ENCODE data around the gene MED15.

Gene MED15

GRCh38 chr22:20576445-20576816 is 69.0 kb downstream of the MED15 start:
- H3K9ac ChIP-seq (ENCODE audit: low read length), result no peak overlapping the region
- H3K36me3 ChIP-seq (ENCODE audit: control insufficient read depth, insufficient read depth, low read length), result peaks cover 76% of the 10 kb centered on the region
- H3K27ac ChIP-seq (ENCODE audit: low read depth, low read length), result no peak overlapping the region
- H3K4me3 ChIP-seq (ENCODE audit: low read depth, low read length), result no peak overlapping the region
- H3K4me1 ChIP-seq (ENCODE audit: control insufficient read depth, insufficient read depth, low read length), result no peaks in the 10 kb centered on the region
- H3K27me3 ChIP-seq (ENCODE audit: control insufficient read depth, insufficient read depth, low read length), result no peaks in the 10 kb centered on the region
- H3K9me3 ChIP-seq (ENCODE audit: control insufficient read depth, insufficient read depth, low read depth, low read length), result no peaks in the 10 kb centered on the region

- no peak overlapping the region for H3K4me3 ChIP-seq (ENCODE audit: low read depth, low read length)
- peaks cover 72% of the 10 kb centered on the region for H3K36me3 ChIP-seq (ENCODE audit: control insufficient read depth, insufficient read depth, low read length)
- H3K27me3 ChIP-seq (ENCODE audit: control insufficient read depth, insufficient read depth, low read length), result no peaks in the 10 kb centered on the region
- H3K9me3 ChIP-seq (ENCODE audit: control insufficient read depth, insufficient read depth, low read depth, low read length), result no peaks in the 10 kb centered on the region
- H3K4me1 ChIP-seq (ENCODE audit: control insufficient read depth, insufficient read depth, low read length), result no peaks in the 10 kb centered on the region
- no peak overlapping the region for H3K27ac ChIP-seq (ENCODE audit: low read depth, low read length)
- no peak overlapping the region for H3K9ac ChIP-seq (ENCODE audit: low read length)
Measured at GRCh38 chr22:20577045-20577444, 69.6 kb downstream of the MED15 start.

GRCh38 chr22:20577549-20577975 is 70.2 kb downstream of the MED15 start:
- Histone ChIP-seq H3K9me3 (ENCODE audit: control insufficient read depth, insufficient read depth, low read depth, low read length) (no peaks in the 10 kb centered on the region), H3K9ac (ENCODE audit: low read length) (no peak overlapping the region), H3K27ac (ENCODE audit: low read depth, low read length) (no peak overlapping the region), H3K4me1 (ENCODE audit: control insufficient read depth, insufficient read depth, low read length) (no peaks in the 10 kb centered on the region), H3K4me3 (ENCODE audit: low read depth, low read length) (no peak overlapping the region), H3K27me3 (ENCODE audit: control insufficient read depth, insufficient read depth, low read length) (no peaks in the 10 kb centered on the region), H3K36me3 (ENCODE audit: control insufficient read depth, insufficient read depth, low read length) (peaks cover 70% of the 10 kb centered on the region)

- Histone ChIP-seq H3K27ac (ENCODE audit: low read depth, low read length) (no peak overlapping the region), H3K9me3 (ENCODE audit: control insufficient read depth, insufficient read depth, low read depth, low read length) (no peaks in the 10 kb centered on the region), H3K27me3 (ENCODE audit: control insufficient read depth, insufficient read depth, low read length) (no peaks in the 10 kb centered on the region), H3K9ac (ENCODE audit: low read length) (no peak overlapping the region), H3K4me1 (ENCODE audit: control insufficient read depth, insufficient read depth, low read length) (no peaks in the 10 kb centered on the region), H3K36me3 (ENCODE audit: control insufficient read depth, insufficient read depth, low read length) (peaks cover 72% of the 10 kb centered on the region), H3K4me3 (ENCODE audit: low read depth, low read length) (no peak overlapping the region)
Measured at GRCh38 chr22:20578192-20578591, 70.8 kb downstream of the MED15 start.

- Histone ChIP-seq H3K36me3 (ENCODE audit: control insufficient read depth, insufficient read depth, low read length) (peaks cover 72% of the 10 kb centered on the region), H3K9me3 (ENCODE audit: control insufficient read depth, insufficient read depth, low read depth, low read length) (no peaks in the 10 kb centered on the region), H3K27me3 (ENCODE audit: control insufficient read depth, insufficient read depth, low read length) (no peaks in the 10 kb centered on the region), H3K4me3 (ENCODE audit: low read depth, low read length) (no peak overlapping the region), H3K9ac (ENCODE audit: low read length) (no peak overlapping the region), H3K4me1 (ENCODE audit: control insufficient read depth, insufficient read depth, low read length) (no peaks in the 10 kb centered on the region), H3K27ac (ENCODE audit: low read depth, low read length) (no peak overlapping the region)
Measured at GRCh38 chr22:20578707-20579106, 71.3 kb downstream of the MED15 start.

- Histone ChIP-seq H3K27ac (ENCODE audit: low read depth, low read length) (no peak overlapping the region), H3K36me3 (ENCODE audit: control insufficient read depth, insufficient read depth, low read length) (peaks cover 72% of the 10 kb centered on the region), H3K9ac (ENCODE audit: low read length) (no peak overlapping the region), H3K9me3 (ENCODE audit: control insufficient read depth, insufficient read depth, low read depth, low read length) (no peaks in the 10 kb centered on the region), H3K4me1 (ENCODE audit: control insufficient read depth, insufficient read depth, low read length) (no peaks in the 10 kb centered on the region), H3K27me3 (ENCODE audit: control insufficient read depth, insufficient read depth, low read length) (no peaks in the 10 kb centered on the region), H3K4me3 (ENCODE audit: low read depth, low read length) (no peak overlapping the region)
Measured at GRCh38 chr22:20579273-20580120, 72.1 kb downstream of the MED15 start.

- Histone ChIP-seq H3K9ac (ENCODE audit: low read length) (no peak overlapping the region), H3K4me3 (ENCODE audit: low read depth, low read length) (no peak overlapping the region), H3K27ac (ENCODE audit: low read depth, low read length) (no peak overlapping the region), H3K4me1 (ENCODE audit: control insufficient read depth, insufficient read depth, low read length) (no peaks in the 10 kb centered on the region), H3K36me3 (ENCODE audit: control insufficient read depth, insufficient read depth, low read length) (peaks cover 73% of the 10 kb centered on the region), H3K9me3 (ENCODE audit: control insufficient read depth, insufficient read depth, low read depth, low read length) (no peaks in the 10 kb centered on the region), H3K27me3 (ENCODE audit: control insufficient read depth, insufficient read depth, low read length) (no peaks in the 10 kb centered on the region)
Measured at GRCh38 chr22:20580179-20580578, 72.8 kb downstream of the MED15 start.

- Histone ChIP-seq H3K9ac (ENCODE audit: low read length) (no peak overlapping the region), H3K27me3 (ENCODE audit: control insufficient read depth, insufficient read depth, low read length) (no peaks in the 10 kb centered on the region), H3K4me1 (ENCODE audit: control insufficient read depth, insufficient read depth, low read length) (no peaks in the 10 kb centered on the region), H3K36me3 (ENCODE audit: control insufficient read depth, insufficient read depth, low read length) (peaks cover 79% of the 10 kb centered on the region), H3K9me3 (ENCODE audit: control insufficient read depth, insufficient read depth, low read depth, low read length) (no peaks in the 10 kb centered on the region), H3K27ac (ENCODE audit: low read depth, low read length) (no peak overlapping the region), H3K4me3 (ENCODE audit: low read depth, low read length) (no peak overlapping the region)
Measured at GRCh38 chr22:20580611-20581502, 73.4 kb downstream of the MED15 start.

- no peaks in the 10 kb centered on the region for H3K27me3 ChIP-seq (ENCODE audit: control insufficient read depth, insufficient read depth, low read length)
- peaks cover 81% of the 10 kb centered on the region for H3K36me3 ChIP-seq (ENCODE audit: control insufficient read depth, insufficient read depth, low read length)
- no peaks in the 10 kb centered on the region for H3K4me1 ChIP-seq (ENCODE audit: control insufficient read depth, insufficient read depth, low read length)
- H3K27ac ChIP-seq (ENCODE audit: low read depth, low read length), result no peak overlapping the region
- no peaks in the 10 kb centered on the region for H3K9me3 ChIP-seq (ENCODE audit: control insufficient read depth, insufficient read depth, low read depth, low read length)
- H3K4me3 ChIP-seq (ENCODE audit: low read depth, low read length), result no peak overlapping the region
- no peak overlapping the region for H3K9ac ChIP-seq (ENCODE audit: low read length)
Measured at GRCh38 chr22:20581503-20582170, 74.2 kb downstream of the MED15 start.

GRCh38 chr22:20582171-20582511 is 74.7 kb downstream of the MED15 start:
- Histone ChIP-seq H3K9me3 (ENCODE audit: control insufficient read depth, insufficient read depth, low read depth, low read length) (no peaks in the 10 kb centered on the region), H3K36me3 (ENCODE audit: control insufficient read depth, insufficient read depth, low read length) (peaks cover 82% of the 10 kb centered on the region), H3K27me3 (ENCODE audit: control insufficient read depth, insufficient read depth, low read length) (no peaks in the 10 kb centered on the region), H3K9ac (ENCODE audit: low read length) (no peak overlapping the region), H3K4me1 (ENCODE audit: control insufficient read depth, insufficient read depth, low read length) (no peaks in the 10 kb centered on the region), H3K4me3 (ENCODE audit: low read depth, low read length) (no peak overlapping the region), H3K27ac (ENCODE audit: low read depth, low read length) (no peak overlapping the region)

Data from HUES6 (cell line).